Psoas muscle (tissue), 8 donors: Measurements from ENCODE around the gene TRAF3IP1. TPM values are rescaled to one million over a fixed set of nuclear protein-coding genes. Genes with fewer than 3 reads are reported as not detected.

Source experiments
- ATAC-seq, 4 donors: fragments of 200-7000 bp; cut with Tn5 transposase; one replicate each; pipeline ENCODE4 v1.9.1; 2020; ENCODE audit warnings: moderate library complexity in 3 of 4, mild to moderate bottlenecking in 2 of 4
- DNase-seq, 2 donors: peaks; one replicate each; pipeline ENCODE4 v3.0.0-alpha.2; 2020
- H3K27ac ChIP-seq: fragments of 200-600 bp; one replicate; pipeline ENCODE4 v1.8.0; 2022
- H3K27me3 ChIP-seq, 3 donors: fragments of 200-600 bp in 1 of 3; one replicate each; pipeline versions ENCODE4 v1.6.1 to v1.8.0; 2013 to 2022; ENCODE audit warnings: low read length in 2 of 3, mild to moderate bottlenecking in 2 of 3, moderate library complexity in 1 of 3; ENCODE audit not compliant: insufficient read depth in 3 of 3
- H3K36me3 ChIP-seq, 2 donors: fragments of 200-600 bp in 1 of 2; one replicate each; pipeline versions ENCODE4 v1.6.1 to v1.8.0; 2013 to 2022; ENCODE audit warnings: low read depth in 1 of 2, mild to moderate bottlenecking in 1 of 2, moderate library complexity in 1 of 2; ENCODE audit not compliant: insufficient read depth in 1 of 2
- H3K4me1 ChIP-seq: fragments of 200-600 bp; one replicate; pipeline ENCODE4 v1.8.0; 2022
- H3K4me3 ChIP-seq: fragments of 200-600 bp; one replicate; pipeline ENCODE4 v1.8.0; 2022; ENCODE audit warnings: mild to moderate bottlenecking
- H3K9me3 ChIP-seq: fragments of 200-600 bp; one replicate; pipeline ENCODE4 v1.8.0; 2022
- CTCF ChIP-seq: fragments of 200-600 bp; IDR thresholded peaks from one replicate; pipeline ENCODE4 v1.8.0; 2022; ENCODE audit warnings: antibody characterized with exemption
- WGBS, 3 donors: extraction: QIAGEN DNeasy Blood & Tissue Kit; methylation state at CpG; one replicate each; pipeline versions ENCODE4 v1.1.6 to v1.1.7; 2013; 5-methylcytosine and 5-hydroxymethylcytosine counted together
- intact Hi-C, 2 donors: fragments of 100-400 bp; cut with DNase I; formaldehyde crosslinking; loops; one replicate each; pipeline versions ENCODE4 v1.11.0 to v1.14.2; 2022
- polyA plus RNA-seq, 3 donors: library from polyadenylated mRNA; stranded (reverse); fragments of 200-250 nt; gene quantifications; one replicate each; pipeline ENCODE4 v1.2.3, GENCODE V29; 2013
- total RNA-seq, 4 donors: library from RNA; stranded (reverse); fragmentation: NEBNext Ultra II Directional in 2 of 4; extraction: Animal tissue kit (Norgen Biotek cat#: 25700) in 2 of 4; gene quantifications; one replicate each; pipeline versions ENCODE4 v1.2.1 to v1.2.4, GENCODE V29; 2021 to 2023
- donor health status: healthy with polysubstance abuse.
- donor health status: DM: no; HTN: no; CAD: no; lungs with moderate emphysema.
- donor health status: Bipolar disorder and iron deficiency.
- donor health status: healthy.
- donor health status: DM: yes; HTN: yes; CAD: no.
- donor health status: DM: no; HTN: no; CAD: no.
- donor health status: DM: no; HTN: no; CAD: no.
- donor health status: DM: yes; HTN: yes; CAD: no.

Gene TRAF3IP1
- total and polyA plus RNA-seq, 7 donors = 2.9 to 30.9 (median 16.3) TPM

GRCh38 chr2:238423561-238424312, 103.4 kb downstream of the TRAF3IP1 start:
- no peak for TF ChIP-seq CTCF
- H3K36me3 ChIP-seq = no peaks in the 10 kb centered on the region
- no peaks in the 10 kb centered on the region for H3K9me3 ChIP-seq
- ATAC-seq (no peak), DNase-seq (no peak)
- intact Hi-C loops = loop anchor here in 1 of 2 donors (5.0 kb wide), 1 partner anchor 41 kb away; no protein-coding TSS in a partner anchor
- no peak overlapping the region for H3K27ac ChIP-seq
- H3K27me3 ChIP-seq = no peaks in the 10 kb centered on the region
- H3K4me1 ChIP-seq = peaks cover 26% of the 10 kb centered on the region
- WGBS, 3 donors = 80 to 86% (median 85%) methylated on average over 9 of the region's 9 CpGs
- no peak overlapping the region for H3K4me3 ChIP-seq

DNA sequence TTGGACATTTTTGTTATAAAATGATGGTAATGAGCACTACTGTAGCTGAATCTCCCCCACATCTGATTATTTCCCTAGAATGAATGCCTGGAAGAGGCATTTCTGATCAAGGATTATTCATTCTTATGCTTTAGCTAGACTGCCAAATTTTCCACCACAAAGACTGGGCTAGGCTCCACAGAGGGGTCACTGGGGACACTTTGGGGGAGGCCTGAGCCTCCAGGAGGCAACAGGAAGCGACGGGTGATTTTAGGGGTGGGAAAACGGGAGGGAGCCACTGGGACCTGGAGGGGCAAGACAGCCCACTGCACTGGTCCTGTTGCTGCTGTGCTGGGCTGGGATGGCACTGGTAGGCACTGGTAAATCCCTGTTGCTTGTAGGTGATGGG, 104.0 kb downstream of the TRAF3IP1 start:
- no peak for ATAC-seq
- H3K27me3 ChIP-seq = no peaks in the 10 kb centered on the region
- DNase-seq = no peak
- H3K36me3 ChIP-seq = no peaks in the 10 kb centered on the region
- H3K4me3 ChIP-seq = no peak overlapping the region
- WGBS, 3 donors = 74 to 77% (median 76%) methylated on average over 3 of the region's 3 CpGs
- H3K4me1 ChIP-seq = peaks cover 22% of the 10 kb centered on the region
- H3K9me3 ChIP-seq = no peaks in the 10 kb centered on the region
- intact Hi-C loops = loop anchor here in 1 of 2 donors (5.0 kb wide), 1 partner anchor 42 kb away; no protein-coding TSS in a partner anchor
- H3K27ac ChIP-seq = no peak overlapping the region
- TF ChIP-seq CTCF = no peak

GRCh38 chr2:238425505-238425978, 105.2 kb downstream of the TRAF3IP1 start:
- TF ChIP-seq CTCF = no peak
- no peaks in the 10 kb centered on the region for H3K36me3 ChIP-seq
- peak in 3 of 4 donors; percentile 17 to 53 (median 36) for ATAC-seq
- H3K27me3 ChIP-seq = no peaks in the 10 kb centered on the region
- H3K4me3 ChIP-seq = peak overlapping the region; percentile 98
- H3K27ac ChIP-seq = peak overlapping the region; percentile 98
- intact Hi-C loops = no loop called here
- WGBS, 3 donors = 48 to 58% (median 54%) methylated on average over 16 of the region's 16 CpGs
- DNase-seq = no peak
- peaks cover 2% of the 10 kb centered on the region for H3K9me3 ChIP-seq
- peaks cover 22% of the 10 kb centered on the region for H3K4me1 ChIP-seq

DNA sequence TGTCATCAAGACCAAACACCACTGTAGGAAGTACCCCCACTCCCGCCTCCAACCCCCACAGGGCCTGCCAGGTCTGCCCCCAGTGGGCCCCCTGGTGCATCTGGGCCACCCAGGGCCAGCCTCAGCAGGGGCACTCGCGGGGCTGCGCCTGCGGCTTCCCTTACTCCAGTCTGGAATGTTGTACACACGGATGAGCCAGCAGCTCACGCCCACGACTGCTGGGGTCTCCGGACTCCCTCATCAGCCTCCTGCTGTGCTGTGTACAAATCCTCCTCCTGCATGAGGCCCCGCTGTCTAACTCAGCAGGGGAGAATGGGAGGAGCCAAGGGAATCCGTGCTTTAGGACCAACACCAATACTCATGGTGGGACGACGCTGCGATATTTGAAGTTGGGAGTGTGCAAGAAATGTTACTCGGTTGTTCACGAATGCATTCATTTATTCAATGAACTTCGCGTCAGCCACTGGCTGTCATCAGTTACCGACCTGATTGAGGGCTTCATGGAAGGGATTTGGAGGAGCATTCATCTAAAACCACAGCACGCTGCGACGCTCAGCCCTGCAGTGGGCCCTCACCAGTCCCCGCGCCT, 105.8 kb downstream of the TRAF3IP1 start:
- 1 to 6% (median 5%) methylated on average over 23 to 24 of the region's 24 CpGs for WGBS, 3 donors
- peaks cover 4% of the 10 kb centered on the region for H3K9me3 ChIP-seq
- no peak for TF ChIP-seq CTCF

More for the DNA sequence above, 105.8 kb downstream of the TRAF3IP1 start:
- Histone ChIP-seq H3K4me3 (peak overlapping the region; percentile 98), H3K4me1 (peaks cover 22% of the 10 kb centered on the region), H3K27ac (peak overlapping the region; percentile 98), H3K36me3 (no peaks in the 10 kb centered on the region), H3K27me3 (no peaks in the 10 kb centered on the region)
- ATAC-seq (peak; percentile 11 to 27 (median 20)), DNase-seq (no peak)
- intact Hi-C loops = no loop called here
